H1 (cell line): Measurements from ENCODE around the gene EPHB1. TPM values are rescaled to one million over a fixed set of nuclear protein-coding genes. Genes with fewer than 3 reads are reported as not detected.

Source experiments
- CTCF ChIA-PET: fragments of 300-600 bp; sonication (Branson Sonifier 250); formaldehyde crosslinking; loops from one replicate; lab custom pipeline; 2021; ENCODE audit not compliant: partially characterized antibody; lab: Charles Lee
- POLR2A ChIA-PET: fragments of 300-600 bp; sonication (Branson Sonifier 250); formaldehyde crosslinking; loops from one replicate; lab custom pipeline; 2021; ENCODE audit warnings: inconsistent platforms; ENCODE audit not compliant: partially characterized antibody; lab: Charles Lee
- DNase-seq, 2 experiments: peaks; one replicate each; pipeline versions ENCODE4 v3.0.0 to v3.0.0-alpha.2; 2010 to 2022; ENCODE audit warnings: low spot score in 2 of 2, low read depth in 1 of 2, mixed read lengths in 1 of 2
- FAIRE-seq: peaks from 2 replicates; lab custom pipeline; 2011; peaks lifted over from hg19 to GRCh38; lab: Jason Lieb, UNC
- H2AFZ ChIP-seq: 2 replicates; pipeline ENCODE4 v1.8.1; 2012; ENCODE audit warnings: low read length, inconsistent platforms
- H2AK5ac ChIP-seq: 2 replicates; pipeline ENCODE4 v1.6.1; 2013; ENCODE audit warnings: low read depth, low read length
- H2BK120ac ChIP-seq: replicated peaks from 2 replicates; pipeline ENCODE3; 2013; ENCODE audit warnings: low read depth, low read length, inconsistent platforms
- H2BK12ac ChIP-seq: 2 replicates; pipeline ENCODE4 v1.6.1; 2013; ENCODE audit warnings: low read depth, low read length
- H2BK15ac ChIP-seq: 2 replicates; pipeline ENCODE4 v1.6.1; 2013; ENCODE audit warnings: low read length
- H2BK20ac ChIP-seq: 2 replicates; pipeline ENCODE4 v1.6.1; 2013; ENCODE audit warnings: low read length
- H2BK5ac ChIP-seq: 2 replicates; pipeline ENCODE4 v1.6.1; 2013; ENCODE audit warnings: low read depth, low read length
- H3K14ac ChIP-seq: 2 replicates; pipeline ENCODE4 v1.6.1; 2013; ENCODE audit warnings: inconsistent platforms; ENCODE audit not compliant: insufficient read length
- H3K18ac ChIP-seq: 2 replicates; pipeline ENCODE4 v1.6.1; 2013; ENCODE audit warnings: low read length; ENCODE audit errors: extremely low read depth
- H3K23ac ChIP-seq: 2 replicates; pipeline ENCODE4 v1.6.1; 2013; ENCODE audit warnings: inconsistent platforms; ENCODE audit not compliant: insufficient read length
- H3K23me2 ChIP-seq: 2 replicates; pipeline ENCODE4 v1.6.1; 2013; ENCODE audit warnings: low read depth, low read length
- H3K27ac ChIP-seq: 2 replicates; pipeline ENCODE4 v1.6.1; 2011; ENCODE audit warnings: low read depth, low read length, inconsistent platforms
- H3K27me3 ChIP-seq, 4 experiments: replicated peaks in 1 of 4; 1 replicate in 1 of 4; 2 replicates in 3 of 4; pipeline versions ENCODE4 v1.6.1 to v1.8.1; 2011 to 2013; ENCODE audit warnings: low read length in 3 of 4, mild to moderate bottlenecking in 3 of 4, inconsistent platforms in 2 of 4, mixed read lengths in 2 of 4, moderate library complexity in 1 of 4; ENCODE audit not compliant: control insufficient read depth in 3 of 4, insufficient read depth in 3 of 4; ENCODE audit errors: extremely low read depth in 1 of 4
- H3K36me3 ChIP-seq, 4 experiments: 2 replicates each; pipeline versions ENCODE4 v1.6.1 to v1.8.1; 2011 to 2013; ENCODE audit warnings: mild to moderate bottlenecking in 4 of 4, low read length in 3 of 4, moderate library complexity in 2 of 4, control low read depth in 1 of 4, inconsistent platforms in 1 of 4; ENCODE audit not compliant: insufficient read depth in 4 of 4, control insufficient read depth in 2 of 4
- H3K4ac ChIP-seq: replicated peaks from 2 replicates; pipeline ENCODE3; 2013; ENCODE audit warnings: low read length, low read depth, mixed read lengths, inconsistent platforms; ENCODE audit not compliant: insufficient read length
- H3K4me1 ChIP-seq, 4 experiments: replicated peaks in 1 of 4; 1 replicate in 1 of 4; 2 replicates in 3 of 4; pipeline versions ENCODE4 v1.6.1 to v1.8.1; 2011 to 2013; ENCODE audit warnings: low read length in 3 of 4, inconsistent platforms in 2 of 4, mixed read lengths in 1 of 4; ENCODE audit not compliant: insufficient read depth in 4 of 4, control insufficient read depth in 3 of 4
- H3K4me2 ChIP-seq, 2 experiments: 2 replicates each; pipeline versions ENCODE4 v1.6.1 to v1.8.1; 2011 to 2013; ENCODE audit warnings: low read depth in 2 of 2, low read length in 2 of 2, control low read depth in 1 of 2, inconsistent platforms in 1 of 2, mild to moderate bottlenecking in 1 of 2; ENCODE audit not compliant: insufficient read depth in 1 of 2
- H3K4me3 ChIP-seq, 4 experiments: fragments of 200-600, 300-600 bp in 1 of 4; sonication (generic), shearing (Covaris generic), sonication (Bioruptor Twin) in 1 of 4; 2 replicates each; pipeline versions ENCODE4 v1.5.1 to v1.8.1; 2011 to 2016; ENCODE audit warnings: low read length in 4 of 4, low read depth in 3 of 4, control low read depth in 2 of 4, inconsistent platforms in 2 of 4, mild to moderate bottlenecking in 2 of 4, mixed read lengths in 1 of 4, moderate library complexity in 1 of 4; ENCODE audit not compliant: insufficient read depth in 2 of 4; ENCODE audit errors: extremely low read depth in 1 of 4
- H3K56ac ChIP-seq: replicated peaks from 2 replicates; pipeline ENCODE3; 2013; ENCODE audit warnings: low read depth, mild to moderate bottlenecking, mixed read lengths, low read length, inconsistent platforms; ENCODE audit not compliant: insufficient read length
- H3K79me1 ChIP-seq: 2 replicates; pipeline ENCODE4 v1.6.1; 2013; ENCODE audit warnings: low read depth, low read length, control low read depth
- H3K79me2 ChIP-seq, 2 experiments: 2 replicates each; pipeline versions ENCODE4 v1.6.1 to v1.8.1; 2012 to 2013; ENCODE audit warnings: low read length in 2 of 2, mild to moderate bottlenecking in 2 of 2, inconsistent platforms in 1 of 2; ENCODE audit not compliant: insufficient read depth in 2 of 2, control insufficient read depth in 1 of 2
- H3K9ac ChIP-seq, 4 experiments: replicated peaks in 1 of 4; 1 replicate in 1 of 4; 2 replicates in 3 of 4; pipeline versions ENCODE4 v1.6.1 to v1.8.1; 2011 to 2013; ENCODE audit warnings: low read depth in 3 of 4, low read length in 3 of 4, control low read depth in 2 of 4, mild to moderate bottlenecking in 2 of 4, moderate library complexity in 2 of 4, inconsistent platforms in 1 of 4; ENCODE audit errors: extremely low read depth in 1 of 4
- H3K9me3 ChIP-seq, 2 experiments: 2 replicates each; pipeline versions ENCODE4 v1.6.1 to v1.8.1; 2012 to 2013; ENCODE audit warnings: mild to moderate bottlenecking in 2 of 2, moderate library complexity in 2 of 2, control low read depth in 1 of 2, inconsistent platforms in 1 of 2, low read depth in 1 of 2, low read length in 1 of 2, mixed read lengths in 1 of 2; ENCODE audit not compliant: insufficient read depth in 2 of 2
- H4K20me1 ChIP-seq, 2 experiments: replicated peaks in 1 of 2; 2 replicates each; pipeline versions ENCODE3 to v1.8.1; 2011 to 2013; ENCODE audit warnings: inconsistent platforms in 2 of 2, low read length in 2 of 2, mild to moderate bottlenecking in 1 of 2; ENCODE audit not compliant: insufficient read depth in 2 of 2, control insufficient read depth in 1 of 2
- H4K5ac ChIP-seq: 2 replicates; pipeline ENCODE4 v1.6.1; 2013; ENCODE audit warnings: low read length, low read depth, mixed read lengths, inconsistent platforms; ENCODE audit not compliant: insufficient read length
- H4K8ac ChIP-seq: 2 replicates; pipeline ENCODE4 v1.8.0; 2013; ENCODE audit warnings: mild to moderate bottlenecking, moderate library complexity, low read length, inconsistent platforms; ENCODE audit not compliant: insufficient read depth; ENCODE audit errors: extremely low read depth
- H4K91ac ChIP-seq: replicated peaks from 2 replicates; pipeline ENCODE3; 2013; ENCODE audit warnings: low read length, mixed read lengths, inconsistent platforms; ENCODE audit not compliant: insufficient read length
- ATF2 ChIP-seq: IDR thresholded peaks from 2 replicates; pipeline ENCODE4 v1.6.1; 2012; ENCODE audit warnings: low read length, inconsistent platforms
- CEBPB ChIP-seq: IDR thresholded peaks from 2 replicates; pipeline ENCODE4 v1.6.1; 2012; ENCODE audit warnings: low read depth, low read length
- MAX ChIP-seq: IDR thresholded peaks from 2 replicates; pipeline ENCODE4 v1.6.1; 2012; ENCODE audit warnings: inconsistent platforms
- NRF1 ChIP-seq: IDR thresholded peaks from 2 replicates; pipeline ENCODE4 v1.6.1; 2011; ENCODE audit warnings: mild to moderate bottlenecking, low read depth, low read length, improper control_type of control experiment
- POLR2AphosphoS5 ChIP-seq: IDR thresholded peaks from 2 replicates; pipeline ENCODE4 v1.6.1; 2011; ENCODE audit warnings: low read depth, low read length
- SAP30 ChIP-seq: fragments of 300-600 bp; sonication (generic); IDR thresholded peaks from 2 replicates; pipeline ENCODE4 v1.7.1; 2012; ENCODE audit warnings: low read length, moderate library complexity, mild to moderate bottlenecking, inconsistent platforms; ENCODE audit not compliant: insufficient read depth, insufficient replicate concordance
- SIX5 ChIP-seq: IDR thresholded peaks from 2 replicates; pipeline ENCODE4 v1.6.1; 2011; ENCODE audit warnings: mild to moderate bottlenecking, low read depth, low read length
- SP4 ChIP-seq: IDR thresholded peaks from 2 replicates; pipeline ENCODE4 v1.6.1; 2012; ENCODE audit warnings: low read length, inconsistent platforms
- WGBS, 2 experiments: shearing (Covaris generic) in 1 of 2; methylation state at CpG; one replicate each; pipeline versions ENCODE4 v1.1.6 to v1.1.7; 2013 to 2015; ENCODE audit warnings: low lambda C conversion rate in 2 of 2, mixed read lengths in 2 of 2, inconsistent platforms in 1 of 2, low coverage in 1 of 2, missing lambda C conversion rate in 1 of 2; ENCODE audit not compliant: insufficient replicate concordance in 2 of 2, insufficient coverage in 1 of 2, insufficient read length in 1 of 2; ENCODE audit errors: extremely low coverage in 1 of 2, missing lambda C conversion rate in 1 of 2; 5-methylcytosine and 5-hydroxymethylcytosine counted together
- polyA plus RNA-seq, 7 experiments: library from polyadenylated mRNA; depleted of rRNA in 3 of 7; stranded (reverse) in 5 of 7; unstranded in 2 of 7; fragments of >200 nt in 5 of 7; fragments of 200-250 nt in 2 of 7; gene quantifications; 1 replicate in 5 of 7; 2 replicates in 1 of 7; 4 replicates in 1 of 7; pipeline versions ENCODE4 v1.2.1 to v1.2.3, GENCODE V29; 2011 to 2013; ENCODE audit warnings: missing spikeins in 2 of 7, mixed read lengths in 2 of 7
- total RNA-seq: library from RNA; stranded (reverse); fragmentation: NEBNext Ultra II Directional; extraction: Animal tissue kit (Norgen Biotek cat#: 25700); gene quantifications from 2 replicates; pipeline ENCODE4 v1.2.1, GENCODE V29; 2021

The EPHB1 gene
- total and polyA plus RNA-seq, 2 of the 8 experiments (the other 6 are each of a cell fraction or from before 2014, with no cell fraction given) = 3.5 to 5.9 TPM

GRCh38 chr3:135077186-135077585 is 282.1 kb downstream of the EPHB1 start:
- no peak overlapping the region for H2AFZ ChIP-seq
- no peak overlapping the region for H3K4me3 ChIP-seq
- H3K27me3 ChIP-seq = no peaks in the 10 kb centered on the region
- no peak overlapping the region for H2BK120ac ChIP-seq
- H3K4ac ChIP-seq = no peak overlapping the region
- H3K9ac ChIP-seq = no peak overlapping the region
- H3K14ac ChIP-seq = no peak overlapping the region
- H2BK15ac ChIP-seq = no peak overlapping the region
- no peak overlapping the region for H2AK5ac ChIP-seq
- DNase-seq = no peak
- POLR2A ChIA-PET = no interaction called here
- no peak overlapping the region for H4K5ac ChIP-seq
- no peak overlapping the region for H3K18ac ChIP-seq
- CTCF ChIA-PET = interaction anchor here (1.0 to 1.7 kb wide), 4 partner anchors 11 to 239 kb away, joined by 3 to 5 read pairs (median 4); no protein-coding TSS in a partner anchor
- peaks cover 0 to 4% (median 0%) of the 10 kb centered on the region in 4 experiments; a peak in 2 of 7 replicates for H3K4me1 ChIP-seq
- 56% methylated on average over 3 of the region's 3 CpGs; no CpG with 5 or more reads in 1 of the 2 experiments for WGBS, 2 experiments
- no peak overlapping the region for H2BK20ac ChIP-seq
- H3K36me3 ChIP-seq = no peaks in the 10 kb centered on the region
- no peak overlapping the region for H3K23ac ChIP-seq
- H2BK5ac ChIP-seq = no peak overlapping the region
- H3K56ac ChIP-seq = no peak overlapping the region
- H4K20me1 ChIP-seq = no peaks in the 10 kb centered on the region
- H3K23me2 ChIP-seq = no peaks in the 10 kb centered on the region
- no peaks in the 10 kb centered on the region for H3K79me1 ChIP-seq
- H3K9me3 ChIP-seq = peaks cover 3 to 6% of the 10 kb centered on the region in 2 experiments; a peak in 2 of 4 replicates
- H3K4me2 ChIP-seq = no peak overlapping the region
- H4K91ac ChIP-seq = no peak overlapping the region
- H3K79me2 ChIP-seq = no peaks in the 10 kb centered on the region
- H2BK12ac ChIP-seq = no peak overlapping the region
- no peak overlapping the region for H4K8ac ChIP-seq
- H3K27ac ChIP-seq = no peak overlapping the region
- TF ChIP-seq ATF2 (no peak), SP4 (no peak), NRF1 (no peak), CEBPB (no peak), SIX5 (no peak), MAX (no peak), POLR2AphosphoS5 (no peak), SAP30 (no peak)
- no peak for FAIRE-seq
